COLO668 (cell line): ENCODE data around the gene SHISAL1.

Experiments used
- DNase-seq: peaks from one replicate; lab custom pipeline; 2025; ENCODE audit not compliant: unreplicated experiment; lab: John Stamatoyannopoulos, UW

SHISAL1 gene

GRCh38 chr22:44263547-44263946 is 49.2 kb downstream of the SHISAL1 start:
- DNase-seq: no peak

- DNase-seq: peak; percentile 83
Measured at GRCh38 chr22:44261861-44262595, 50.7 kb downstream of the SHISAL1 start.

DNA sequence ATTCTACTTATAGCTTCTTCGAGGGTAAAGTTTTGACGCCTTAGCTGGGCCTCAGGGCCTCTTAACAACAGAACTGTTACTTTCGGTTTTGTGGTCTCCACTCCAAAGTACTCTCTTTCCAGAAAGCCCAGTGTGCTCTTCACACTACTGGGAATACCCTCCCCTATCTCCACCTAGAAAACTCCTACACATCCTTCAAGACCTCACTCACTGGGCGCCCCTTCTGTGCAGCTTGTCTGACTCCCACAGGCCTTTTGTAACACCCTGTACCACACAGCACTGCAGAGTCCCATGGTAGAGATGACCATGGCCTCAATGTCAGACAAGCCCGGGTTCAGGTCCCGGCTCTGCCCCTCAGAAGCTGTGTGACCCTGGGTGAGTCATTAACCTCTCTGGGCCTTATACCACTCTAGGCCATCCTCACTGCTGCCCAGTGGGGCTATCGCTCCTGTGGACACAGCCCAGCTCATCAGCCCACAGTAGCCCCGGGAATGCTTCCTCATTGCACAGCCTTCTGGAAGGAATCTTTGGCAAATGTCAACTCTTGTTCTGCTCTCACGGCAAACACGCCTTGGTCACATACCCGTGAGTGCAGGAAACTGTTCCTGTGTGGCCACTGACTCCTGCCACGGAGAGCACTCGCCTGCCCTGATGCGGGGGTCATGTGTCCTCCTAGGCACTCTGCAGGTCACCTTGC is 51.4 kb downstream of the SHISAL1 start:
- no peak for DNase-seq

DNA sequence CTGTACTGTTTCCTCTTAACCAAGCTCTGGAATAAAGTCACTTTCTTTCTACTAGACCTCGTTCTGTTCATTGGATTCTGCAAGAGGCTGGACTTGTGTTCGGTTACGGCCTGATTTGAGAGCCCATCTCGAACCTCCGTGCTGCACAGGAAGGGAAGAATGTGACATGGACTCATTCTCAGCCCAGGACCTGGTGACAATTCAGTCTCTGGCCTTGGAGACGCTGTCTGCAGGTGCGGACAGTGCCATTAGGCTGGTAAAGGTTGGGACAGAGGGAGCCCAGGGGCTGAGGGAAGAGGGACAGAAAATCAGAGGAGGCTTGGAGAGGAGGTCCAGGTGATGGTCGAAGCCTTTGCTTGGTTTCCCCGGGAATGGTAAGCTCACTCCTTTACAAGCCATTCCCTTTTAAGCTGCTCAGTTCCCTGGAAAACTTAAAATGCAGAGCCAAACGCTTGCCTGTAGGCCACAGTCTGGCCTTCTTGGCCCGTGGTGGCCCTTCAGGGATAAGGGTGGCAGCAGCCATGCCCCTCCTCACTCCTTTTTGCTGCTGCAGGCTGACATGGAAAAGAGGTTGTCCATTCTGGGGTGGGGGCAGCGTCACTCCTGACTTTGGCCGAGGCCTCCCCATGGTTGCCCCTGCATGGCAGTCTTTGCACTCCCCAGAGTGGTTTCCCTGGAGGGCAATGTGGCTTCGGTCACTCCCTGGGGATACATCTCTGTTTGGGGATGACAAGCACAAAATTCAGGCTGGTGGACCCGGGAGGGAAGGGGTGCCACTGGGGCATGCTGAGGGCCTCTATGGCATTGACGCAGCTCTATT is 52.3 kb downstream of the SHISAL1 start:
- no peak for DNase-seq

DNA sequence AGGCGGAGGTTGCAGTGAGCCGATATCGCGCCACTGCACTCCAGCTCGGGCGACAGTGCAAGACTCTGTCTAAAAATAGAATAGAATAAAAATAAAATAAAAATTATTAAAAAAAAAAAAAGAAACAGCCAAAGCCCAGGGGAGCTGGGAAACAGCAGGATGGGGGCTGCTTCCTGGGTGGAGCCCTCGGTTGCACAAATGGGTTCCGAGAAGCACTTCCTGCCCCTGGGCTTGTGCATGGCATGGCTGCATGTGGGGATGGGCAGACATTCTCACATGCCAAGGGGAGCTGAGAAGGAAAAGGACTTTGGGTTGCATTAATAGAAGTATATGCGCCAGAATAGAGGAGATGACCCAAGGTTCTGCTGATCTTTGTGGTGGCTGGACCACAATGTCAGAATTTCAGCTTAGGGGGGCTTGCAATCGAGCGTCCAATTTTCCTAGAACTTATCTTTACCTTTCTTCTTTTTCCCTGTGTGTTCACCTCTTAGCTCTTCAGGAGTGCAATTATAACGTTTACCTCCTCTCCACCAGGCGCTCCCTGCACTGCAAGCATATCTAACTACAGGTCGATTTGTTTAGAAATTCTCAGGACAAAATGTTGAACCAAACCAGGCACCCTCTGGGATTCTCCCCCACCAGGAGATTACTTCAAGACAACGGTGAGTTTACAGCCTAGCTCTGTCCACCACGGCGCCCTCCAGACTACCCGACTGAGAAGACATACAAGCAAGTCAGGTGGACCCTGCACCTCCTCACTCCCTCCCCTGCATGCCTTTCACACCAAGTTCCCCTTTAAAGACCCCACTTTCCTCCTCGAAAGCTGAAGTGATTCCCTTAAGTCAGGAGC is 53.2 kb downstream of the SHISAL1 start:
- no peak for DNase-seq

GRCh38 chr22:44256556-44257485 is 55.9 kb downstream of the SHISAL1 start:
- no peak for DNase-seq

GRCh38 chr22:44256085-44256484 is 56.7 kb downstream of the SHISAL1 start:
- no peak for DNase-seq

GRCh38 chr22:44254811-44255210 is 57.9 kb downstream of the SHISAL1 start:
- DNase-seq: no peak

DNA sequence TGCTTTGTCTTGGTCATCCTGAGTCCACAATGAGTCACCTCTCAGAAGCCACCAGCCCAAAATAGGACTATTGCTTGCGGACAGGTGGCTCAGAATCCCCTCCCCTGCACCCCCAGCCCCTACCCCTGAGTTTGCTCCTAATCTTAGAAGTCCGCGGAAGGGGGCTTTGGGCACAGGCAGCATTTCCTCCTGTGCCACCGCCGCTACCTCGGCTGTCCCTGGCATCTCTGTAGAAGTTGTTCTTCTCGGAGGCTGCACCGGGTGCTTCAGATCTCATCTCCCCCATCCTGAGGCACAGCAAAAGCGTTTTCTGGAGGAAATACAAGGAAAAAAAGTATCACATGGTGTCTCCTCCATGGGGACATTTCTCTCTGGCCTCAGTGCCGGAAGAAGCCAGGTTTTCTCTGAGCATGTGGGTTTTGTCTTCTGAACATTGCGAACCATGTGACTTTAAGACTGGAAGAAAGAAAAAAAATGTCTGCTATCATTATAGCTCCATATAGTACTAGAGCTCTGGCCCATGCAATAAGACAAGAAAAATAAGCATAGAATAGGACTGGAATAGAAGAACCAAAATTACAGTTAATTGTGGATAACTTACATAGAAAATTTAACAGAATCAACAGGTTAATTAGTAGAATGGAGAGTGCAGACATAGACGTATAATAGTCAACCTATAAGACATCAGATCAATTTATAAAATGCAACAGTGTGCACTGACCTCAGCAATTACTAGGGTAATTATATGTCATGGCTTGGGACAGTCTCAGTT is 63.2 kb downstream of the SHISAL1 start:
- DNase-seq: no peak

GRCh38 chr22:44248926-44249325 is 63.8 kb downstream of the SHISAL1 start:
- DNase-seq: peak; percentile 54

DNA sequence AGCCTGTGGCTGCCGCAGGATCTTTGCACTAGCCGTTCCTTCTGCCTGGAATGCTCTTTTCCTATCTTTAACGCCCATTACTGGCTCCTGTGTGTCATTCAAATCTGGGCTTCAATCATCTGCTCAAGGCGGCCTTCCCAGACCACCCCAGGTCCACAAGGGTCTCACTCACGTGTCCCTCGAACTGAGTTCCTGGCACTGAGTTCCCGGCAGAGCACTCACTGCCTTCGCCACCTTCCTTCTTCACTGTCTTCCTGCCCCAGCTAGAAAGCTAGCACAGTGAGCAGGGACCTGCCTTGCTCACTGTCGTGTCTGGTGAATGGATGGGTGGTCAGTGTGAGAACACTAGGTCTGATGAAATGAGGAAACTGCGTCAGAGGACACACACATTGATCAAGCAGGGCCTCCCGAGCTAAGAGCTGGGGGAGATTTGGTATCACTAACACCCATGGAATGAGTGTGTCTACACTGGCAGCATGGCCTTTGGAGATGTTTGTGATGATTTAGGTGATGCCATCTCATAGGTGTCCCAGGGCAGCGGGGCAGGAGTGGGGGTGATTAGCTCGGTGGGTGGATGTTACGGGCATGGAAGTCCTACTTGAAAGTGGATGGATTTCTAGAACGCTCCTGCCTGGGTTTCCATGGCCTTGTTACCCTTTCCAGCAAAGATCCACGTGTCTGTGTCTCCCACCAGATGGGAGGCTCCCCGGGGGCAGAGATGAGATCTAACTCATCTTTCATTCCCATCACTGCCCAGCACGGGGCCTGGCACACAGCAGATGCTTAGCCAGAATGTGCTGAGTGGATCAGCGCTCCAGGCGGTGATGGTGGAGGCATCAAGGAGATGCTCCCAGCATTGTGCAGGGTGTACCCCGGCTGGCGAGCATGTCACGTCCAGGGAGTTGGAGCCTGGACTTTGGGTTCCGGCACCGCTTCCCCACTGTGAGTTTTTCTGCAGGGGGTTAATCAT is 64.5 kb downstream of the SHISAL1 start:
- no peak for DNase-seq

- DNase-seq: no peak
Measured at GRCh38 chr22:44247346-44247745, 65.4 kb downstream of the SHISAL1 start.

DNA sequence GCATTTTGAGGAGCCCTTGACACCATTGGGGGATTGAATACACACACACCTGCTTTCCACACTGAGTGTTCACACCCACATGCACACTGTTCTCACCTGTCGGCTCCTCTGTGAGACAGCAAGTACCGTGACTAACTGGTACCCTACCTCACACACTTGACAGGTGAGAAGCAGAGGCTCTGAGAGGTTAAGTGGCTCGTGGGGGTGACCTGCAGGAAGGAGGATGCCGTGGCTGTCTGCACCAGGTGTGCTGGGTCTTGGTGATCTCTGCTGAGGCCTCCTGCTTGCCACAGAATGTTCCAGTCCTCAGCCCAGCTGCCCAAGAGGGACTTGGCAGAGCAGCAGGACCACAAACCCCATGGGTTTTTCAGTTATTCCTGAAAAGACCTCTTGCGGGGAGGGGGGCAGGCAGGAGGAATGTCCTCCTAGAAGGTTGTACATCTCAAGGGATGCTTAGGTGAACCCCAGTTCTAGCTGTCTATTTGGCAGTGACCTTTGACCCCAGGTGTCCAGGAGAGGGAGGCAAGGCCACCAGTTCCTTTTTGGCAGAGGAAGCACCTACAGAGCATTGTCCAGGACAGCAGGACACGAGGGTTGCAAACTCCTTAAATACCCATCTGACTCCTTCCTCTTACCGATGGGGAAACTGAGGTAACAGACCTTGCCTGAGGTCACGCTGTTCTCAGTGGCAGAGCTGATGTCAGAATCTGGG is 66.0 kb downstream of the SHISAL1 start:
- DNase-seq: peak; percentile 80

GRCh38 chr22:44245867-44246266 is 66.9 kb downstream of the SHISAL1 start:
- peak; percentile 10 for DNase-seq

DNA sequence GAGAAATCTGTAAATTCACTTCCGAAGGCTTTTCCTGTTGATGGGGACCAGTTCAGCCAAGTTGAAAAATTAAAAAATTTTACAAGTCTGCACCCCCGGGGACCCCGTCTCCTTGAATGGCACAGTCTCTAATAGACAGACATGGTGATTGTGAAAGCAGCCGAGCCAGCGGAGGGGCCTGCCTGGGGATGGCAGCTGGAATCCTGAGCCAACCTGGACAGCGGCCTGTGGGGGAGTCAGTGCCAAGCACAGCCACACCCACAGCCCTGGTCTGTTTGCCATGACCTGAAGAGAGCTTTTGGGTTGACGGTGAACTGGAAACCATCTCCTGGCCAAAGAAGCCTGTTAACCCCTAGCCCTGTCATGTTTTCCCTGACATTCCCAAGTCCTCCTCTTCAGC is 67.3 kb downstream of the SHISAL1 start:
- no peak for DNase-seq

- DNase-seq: no peak
Measured at GRCh38 chr22:44244265-44244822, 68.4 kb downstream of the SHISAL1 start.

- no peak for DNase-seq
Measured at GRCh38 chr22:44243761-44244160, 69.0 kb downstream of the SHISAL1 start.
